ENCODE data around the gene HSD17B8. TPM values are rescaled to one million over a fixed set of nuclear protein-coding genes. Genes with fewer than 3 reads are reported as not detected.
"Not testable (repeated sequence)": the region's sequence is repeated elsewhere in the genome, so short reads cannot be mapped to it uniquely, and the experiment has no call there.

HSD17B8 gene
- total RNA-seq, 1 experiment from 2014 or later = 5.6 TPM

- DNase-seq (ENCODE audit: low spot score) = no peak
These were observed 1.8 kb downstream of the HSD17B8 start for GRCh38 chr6:33206027-33206863.

- DNase-seq (ENCODE audit: low spot score) = peak; percentile 74
These were observed 2.6 kb downstream of the HSD17B8 start for GRCh38 chr6:33206864-33207551.

- no peak for DNase-seq (ENCODE audit: low spot score)
These were observed 3.2 kb downstream of the HSD17B8 start for GRCh38 chr6:33207552-33208090.

GRCh38 chr6:33208091-33208967, 3.9 kb downstream of the HSD17B8 start, which contains the start of gene RING1:
Gene RING1 (plus strand): TSS chr6:33208500. CDS start chr6:33208823, 323 bp downstream.
- peak; percentile 64 for DNase-seq (ENCODE audit: low spot score)

- DNase-seq (ENCODE audit: low spot score) = no peak
These were observed 5.4 kb downstream of the HSD17B8 start for GRCh38 chr6:33209856-33210255.

- no peak for DNase-seq (ENCODE audit: low spot score)
These were observed 6.7 kb downstream of the HSD17B8 start for GRCh38 chr6:33211136-33211535.

GRCh38 chr6:33211666-33212422, 7.4 kb downstream of the HSD17B8 start:
- no peak for DNase-seq (ENCODE audit: low spot score)

GRCh38 chr6:33212857-33213165, 8.4 kb downstream of the HSD17B8 start:
- DNase-seq (ENCODE audit: low spot score) = no peak

- DNase-seq (ENCODE audit: low spot score) = no peak
These were observed 8.9 kb downstream of the HSD17B8 start for GRCh38 chr6:33213166-33213988.

- DNase-seq (ENCODE audit: low spot score) = no peak
These were observed 9.5 kb downstream of the HSD17B8 start for GRCh38 chr6:33213989-33214335.

- DNase-seq (ENCODE audit: low spot score) = no peak
These were observed 11.0 kb downstream of the HSD17B8 start for GRCh38 chr6:33215271-33216116.

GRCh38 chr6:33216117-33216649, 11.7 kb downstream of the HSD17B8 start:
- DNase-seq (ENCODE audit: low spot score) = no peak

- no peak for DNase-seq (ENCODE audit: low spot score)
These were observed 12.8 kb downstream of the HSD17B8 start for GRCh38 chr6:33217246-33217645.

GRCh38 chr6:33217681-33218080, 13.2 kb downstream of the HSD17B8 start:
- no peak for DNase-seq (ENCODE audit: low spot score)

- DNase-seq (ENCODE audit: low spot score) = not testable (repeated sequence)
These were observed 22.2 kb downstream of the HSD17B8 start for GRCh38 chr6:33226503-33227120.

- DNase-seq (ENCODE audit: low spot score) = no peak
These were observed 30.8 kb downstream of the HSD17B8 start for GRCh38 chr6:33235221-33235634.

- DNase-seq (ENCODE audit: low spot score) = no peak
These were observed 31.9 kb downstream of the HSD17B8 start for GRCh38 chr6:33236328-33236727.

GRCh38 chr6:33236852-33237251, 32.4 kb downstream of the HSD17B8 start:
- DNase-seq (ENCODE audit: low spot score) = no peak

GRCh38 chr6:33237741-33238140, 33.3 kb downstream of the HSD17B8 start:
- no peak for DNase-seq (ENCODE audit: low spot score)

All from H4 (cell line).